Body of pancreas (tissue), 4 donors: ENCODE data around the gene HTR3A. TPM values are rescaled to one million over a fixed set of nuclear protein-coding genes. Genes with fewer than 3 reads are reported as not detected.

Experiments
- ATAC-seq: fragments of 150-250 bp; one replicate; pipeline ENCODE4 v1.9.1; 2016
- DNase-seq, 4 donors: peaks; one replicate each; pipeline ENCODE4 v3.0.0-alpha.2; 2019
- H3K27ac ChIP-seq, 4 donors: fragments of 200-600 bp; sonication (generic); 1 replicate in 3 of 4; 2 replicates in 1 of 4; pipeline versions ENCODE4 v1.5.1 to v1.6.1; 2016 to 2019; ENCODE audit warnings: mild to moderate bottlenecking in 1 of 4, mixed read lengths in 1 of 4, moderate library complexity in 1 of 4
- H3K27me3 ChIP-seq, 2 donors: fragments of 200-600 bp; sonication (generic); one replicate each; pipeline ENCODE4 v1.6.0; 2016; ENCODE audit warnings: mild to moderate bottlenecking in 1 of 2
- H3K36me3 ChIP-seq, 2 donors: fragments of 200-600 bp; sonication (generic); replicated peaks in 1 of 2; 2 replicates each; pipeline ENCODE4 v1.5.1; 2016; ENCODE audit warnings: low read depth in 2 of 2; ENCODE audit not compliant: insufficient read depth in 1 of 2
- H3K4me1 ChIP-seq: fragments of 200-600 bp; sonication (generic); one replicate; pipeline ENCODE4 v1.6.0; 2016
- H3K4me3 ChIP-seq, 2 donors: fragments of 200-600 bp; sonication (generic); 1 replicate in 1 of 2; 2 replicates in 1 of 2; pipeline ENCODE4 v1.5.1; 2016 to 2019
- H3K9me3 ChIP-seq, 3 donors: fragments of 200-600 bp; sonication (generic); 1 replicate in 2 of 3; 2 replicates in 1 of 3; pipeline ENCODE4 v1.5.1; 2016
- CTCF ChIP-seq, 7 experiments: fragments of 450-650 bp in 4 of 7; fragments of 200-600 bp in 3 of 7; sonication (generic) in 3 of 7; IDR thresholded peaks; one replicate each; pipeline ENCODE4 v1.5.1; 2016 to 2019; ENCODE audit warnings: antibody characterized with exemption in 7 of 7
- POLR2A ChIP-seq, 3 donors: fragments of 450-650 bp; IDR thresholded peaks; one replicate each; pipeline ENCODE4 v1.6.1; 2016; ENCODE audit warnings: antibody characterized with exemption in 3 of 3, mild to moderate bottlenecking in 2 of 3
- WGBS, 2 donors: methylation state at CpG; one replicate each; pipeline ENCODE4 v1.1.5; 2017; 5-methylcytosine and 5-hydroxymethylcytosine counted together
- intact Hi-C: fragments of 100-400 bp; cut with DNase I; formaldehyde crosslinking; loops from one replicate; pipeline ENCODE4 v1.15.1; 2023
- total RNA-seq, 2 donors: library from RNA; depleted of rRNA; stranded (reverse); fragments of >200 nt; gene quantifications; one replicate each; pipeline ENCODE4 v1.1.0, GENCODE V29; 2016

The HTR3A gene
- total RNA-seq, 2 donors from 2014 or later = 0.33 to 1.0 TPM

DNA sequence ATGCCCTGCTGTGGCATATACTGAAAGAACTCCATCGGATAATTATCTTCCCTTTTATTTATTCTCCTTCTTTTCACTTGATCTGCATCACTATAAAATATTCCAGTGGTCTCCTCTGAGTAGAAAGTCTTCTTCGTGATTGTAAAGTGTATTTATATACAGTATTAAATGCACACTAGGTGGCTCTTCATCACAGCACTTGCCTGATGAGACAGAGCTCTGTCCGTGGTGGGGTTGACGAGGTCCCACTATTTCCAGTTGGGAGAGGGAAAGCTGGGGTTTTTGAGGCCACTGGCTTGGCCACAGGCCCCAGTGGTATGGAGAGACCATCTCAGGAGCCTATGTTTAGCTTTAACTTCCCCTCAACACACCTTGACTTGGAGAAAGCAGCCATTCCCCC lies 53.0 kb downstream of the HTR3A start:
- ATAC-seq (no peak), DNase-seq (no peak)
- no peaks in the 10 kb centered on the region for H3K36me3 ChIP-seq
- peaks cover 11% of the 10 kb centered on the region for H3K4me1 ChIP-seq
- no peak overlapping the region for H3K4me3 ChIP-seq
- H3K9me3 ChIP-seq = no peaks in the 10 kb centered on the region
- 46 to 53% methylated on average over 4 of the region's 4 CpGs for WGBS, 2 donors
- TF ChIP-seq CTCF (IDR thresholded peaks at IDR 0.05) = no peak
- TF ChIP-seq POLR2A (IDR thresholded peaks at IDR 0.05) = no peak
- no peak overlapping the region for H3K27ac ChIP-seq
- intact Hi-C loops = no loop called here
- H3K27me3 ChIP-seq = no peaks in the 10 kb centered on the region

- 76 to 84% methylated on average over 18 of the region's 18 CpGs for WGBS, 2 donors
- Histone ChIP-seq H3K9me3 (no peaks in the 10 kb centered on the region), H3K4me1 (peaks cover 9% of the 10 kb centered on the region), H3K36me3 (no peaks in the 10 kb centered on the region), H3K27me3 (no peaks in the 10 kb centered on the region), H3K27ac (no peak overlapping the region), H3K4me3 (no peak overlapping the region)
- TF ChIP-seq CTCF (IDR thresholded peaks at IDR 0.05) (no peak), POLR2A (IDR thresholded peaks at IDR 0.05) (no peak)
- ATAC-seq (no peak), DNase-seq (no peak)
- intact Hi-C loops = no loop called here
These were observed 56.5 kb downstream of the HTR3A start for GRCh38 chr11:114031246-114031966.

- 79 to 90% methylated on average over 5 of the region's 5 CpGs for WGBS, 2 donors
- ATAC-seq (no peak), DNase-seq (no peak)
- H3K27me3 ChIP-seq = no peaks in the 10 kb centered on the region
- no peak overlapping the region for H3K4me3 ChIP-seq
- H3K4me1 ChIP-seq = peaks cover 15% of the 10 kb centered on the region
- no peak for TF ChIP-seq CTCF (IDR thresholded peaks at IDR 0.05)
- no peak for TF ChIP-seq POLR2A (IDR thresholded peaks at IDR 0.05)
- no peak overlapping the region for H3K27ac ChIP-seq
- intact Hi-C loops = no loop called here
- H3K36me3 ChIP-seq = no peaks in the 10 kb centered on the region
- no peaks in the 10 kb centered on the region for H3K9me3 ChIP-seq
These were observed 57.0 kb downstream of the HTR3A start for GRCh38 chr11:114031967-114032320.

GRCh38 chr11:114033066-114033465 lies 58.2 kb downstream of the HTR3A start:
- 82 to 83% methylated on average over 5 of the region's 5 CpGs for WGBS, 2 donors
- TF ChIP-seq CTCF (IDR thresholded peaks at IDR 0.05) (no peak), POLR2A (IDR thresholded peaks at IDR 0.05) (no peak)
- DNase-seq (no peak), ATAC-seq (no peak)
- Histone ChIP-seq H3K4me3 (no peak overlapping the region), H3K36me3 (no peaks in the 10 kb centered on the region), H3K27me3 (no peaks in the 10 kb centered on the region), H3K9me3 (no peaks in the 10 kb centered on the region), H3K4me1 (peaks cover 15% of the 10 kb centered on the region), H3K27ac (no peak overlapping the region)
- intact Hi-C loops = no loop called here

DNA sequence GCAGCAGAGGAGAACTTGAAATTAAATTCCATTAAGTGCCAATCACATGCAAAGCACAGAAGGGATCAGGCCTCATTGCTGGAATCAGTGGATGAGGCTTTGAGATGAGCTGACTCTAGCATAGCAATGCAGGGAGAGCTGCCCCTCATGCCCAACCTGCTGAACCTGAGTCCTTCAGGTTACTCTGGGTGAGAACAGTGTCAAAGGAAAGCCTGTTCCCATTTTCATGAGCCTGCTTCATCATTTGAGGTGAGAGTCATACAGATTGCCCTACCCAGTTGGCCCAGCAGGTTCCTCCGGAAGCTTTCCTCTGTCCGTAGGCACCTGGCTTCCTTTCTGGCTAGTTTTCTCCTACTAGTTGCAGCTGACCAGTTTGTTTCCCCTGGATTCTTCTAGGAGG lies 58.7 kb downstream of the HTR3A start:
- H3K27ac ChIP-seq = no peak overlapping the region
- 90 to 100% methylated on average over 2 of the region's 2 CpGs for WGBS, 2 donors
- intact Hi-C loops = no loop called here
- DNase-seq (no peak), ATAC-seq (no peak)
- H3K9me3 ChIP-seq = no peaks in the 10 kb centered on the region
- peaks cover 15% of the 10 kb centered on the region for H3K4me1 ChIP-seq
- TF ChIP-seq CTCF (IDR thresholded peaks at IDR 0.05) (no peak), POLR2A (IDR thresholded peaks at IDR 0.05) (no peak)
- H3K27me3 ChIP-seq = no peaks in the 10 kb centered on the region
- H3K4me3 ChIP-seq = no peak overlapping the region
- H3K36me3 ChIP-seq = no peaks in the 10 kb centered on the region
